GM21423 (cell line): ENCODE measurements around the gene PPHLN1.
A peak's percentile ranks its signal among the peaks of the same experiment; 100 is the strongest.
"Not testable (repeated sequence)": the region's sequence is repeated elsewhere in the genome, so short reads cannot be mapped to it uniquely, and the experiment has no call there.

ENCODE experiments used
- ATAC-seq: cut with Tn5 transposase; IDR thresholded peaks from one replicate; pipeline ENCODE4 v1.9.1; 2021; ENCODE audit warnings: mild to moderate bottlenecking, moderate library complexity; ENCODE audit not compliant: unreplicated experiment

Gene PPHLN1

DNA sequence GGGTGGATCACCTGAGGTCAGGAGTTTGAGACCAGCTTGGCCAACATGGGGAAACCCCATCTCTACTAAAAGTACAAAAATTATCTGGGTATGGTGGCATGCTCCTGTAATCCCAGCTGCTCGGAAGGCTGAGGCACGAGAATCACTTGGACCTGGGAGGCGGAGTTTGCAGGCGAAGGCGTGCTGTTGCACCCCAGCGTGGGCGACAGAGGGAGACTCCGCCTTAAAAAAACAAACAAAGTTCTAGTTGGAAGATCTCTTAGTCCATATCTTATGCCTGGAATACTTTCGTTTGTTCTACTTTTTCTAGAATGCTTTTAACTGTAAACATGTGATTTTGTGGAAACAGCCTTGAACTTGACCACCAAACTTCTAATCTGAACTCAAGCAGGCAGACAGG, 38.7 kb downstream of the PPHLN1 start:
- no peak for ATAC-seq

- no peak for ATAC-seq
Measured at GRCh38 chr12:42365486-42365885, 39.5 kb downstream of the PPHLN1 start.

- ATAC-seq = no peak
Measured at GRCh38 chr12:42370013-42370412, 44.0 kb downstream of the PPHLN1 start.

- peak; percentile 90 for ATAC-seq
Measured at GRCh38 chr12:42372154-42372791, 46.3 kb downstream of the PPHLN1 start.

DNA sequence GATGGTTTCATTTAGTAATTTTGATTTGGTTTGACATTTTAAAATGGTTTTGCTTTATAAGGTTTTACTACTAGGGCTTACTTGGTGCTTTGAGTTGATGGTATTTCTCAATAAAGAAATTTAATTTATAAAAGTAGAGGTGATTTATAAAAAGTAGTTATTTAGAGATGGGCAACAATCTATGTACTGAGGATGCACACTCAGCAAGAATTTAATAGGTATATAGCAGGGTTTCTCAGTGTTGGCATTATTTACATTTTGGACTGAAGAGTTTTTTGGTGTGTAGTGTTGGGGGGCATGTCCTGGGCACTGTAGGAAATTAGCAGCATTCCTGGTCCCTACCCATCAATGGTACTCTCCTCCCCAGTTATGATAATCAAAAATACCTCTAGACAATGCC, 47.7 kb downstream of the PPHLN1 start:
- ATAC-seq = peak; percentile 6

DNA sequence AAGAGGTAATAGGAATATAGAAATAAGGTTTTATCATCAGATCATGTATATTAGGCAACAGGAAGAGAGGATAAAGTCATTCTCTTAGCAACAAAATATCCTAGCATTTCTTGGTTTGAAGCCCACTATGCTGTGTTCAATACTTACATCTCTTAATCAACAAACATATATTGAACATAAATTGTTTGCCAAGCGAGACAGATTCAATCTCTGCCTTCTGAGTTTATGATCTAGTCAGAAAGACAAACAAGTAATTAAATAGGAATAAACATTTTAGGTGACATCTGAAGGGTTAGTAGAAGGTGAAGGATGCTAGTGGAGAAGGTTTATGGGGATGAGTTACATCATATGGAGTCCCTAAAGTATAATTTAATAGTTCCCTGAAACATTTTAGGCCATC, 54.8 kb downstream of the PPHLN1 start:
- ATAC-seq = no peak

DNA sequence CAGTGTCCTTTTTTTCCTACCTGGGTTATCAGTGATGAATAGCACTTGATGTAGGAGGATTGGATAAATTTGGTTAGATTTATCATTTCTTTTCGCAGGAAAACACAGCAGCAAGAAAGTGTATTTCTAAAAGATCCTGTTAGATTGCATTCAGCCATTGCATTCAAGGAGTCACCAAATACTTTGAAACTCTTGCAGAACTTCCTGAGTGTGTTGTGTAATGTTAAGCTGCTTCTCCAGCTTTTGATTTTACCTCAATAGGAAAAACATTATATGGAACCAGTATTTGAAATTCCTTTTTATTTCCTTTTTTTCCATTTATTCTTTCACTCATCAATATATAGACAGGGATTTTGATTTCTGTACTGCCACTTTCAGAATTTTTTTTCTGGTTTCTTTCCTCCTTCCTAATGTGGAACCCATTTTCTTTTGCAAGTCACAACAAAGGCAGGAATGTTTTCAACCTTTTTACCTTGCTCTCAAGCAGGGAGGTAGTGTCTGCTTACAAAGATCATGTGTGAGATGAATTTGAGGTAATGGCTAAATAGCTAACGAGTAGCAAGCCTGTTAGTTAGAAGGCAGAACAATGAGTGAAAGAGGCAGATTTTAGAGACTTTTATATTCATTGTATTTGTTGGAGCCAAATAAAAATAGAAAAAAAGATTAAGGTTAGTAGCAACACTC, 56.2 kb downstream of the PPHLN1 start:
- ATAC-seq = no peak

- no peak for ATAC-seq
Measured at GRCh38 chr12:42385326-42385841, 59.4 kb downstream of the PPHLN1 start.

DNA sequence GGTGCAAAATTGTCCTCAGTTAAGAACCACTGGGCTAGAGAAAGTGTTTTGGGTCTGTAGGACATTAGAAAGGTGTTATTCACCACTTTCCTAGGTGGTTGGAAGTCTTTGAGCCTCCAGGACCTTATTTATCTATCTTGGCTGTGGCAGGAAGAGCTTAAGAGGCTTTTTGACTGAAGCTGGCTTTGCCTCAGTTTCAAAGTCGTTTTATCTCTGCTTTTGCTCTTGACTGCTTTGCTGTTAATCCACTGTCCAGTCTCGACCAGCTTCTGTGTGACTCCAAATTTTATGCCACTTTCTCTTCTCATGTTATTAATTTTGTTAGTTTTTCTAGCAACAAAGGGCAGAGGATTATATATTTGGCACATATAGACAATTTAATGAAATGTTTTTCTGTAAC, 60.3 kb downstream of the PPHLN1 start:
- ATAC-seq = no peak

- ATAC-seq = not testable (repeated sequence)
Measured at GRCh38 chr12:42388086-42388485, 62.1 kb downstream of the PPHLN1 start.

DNA sequence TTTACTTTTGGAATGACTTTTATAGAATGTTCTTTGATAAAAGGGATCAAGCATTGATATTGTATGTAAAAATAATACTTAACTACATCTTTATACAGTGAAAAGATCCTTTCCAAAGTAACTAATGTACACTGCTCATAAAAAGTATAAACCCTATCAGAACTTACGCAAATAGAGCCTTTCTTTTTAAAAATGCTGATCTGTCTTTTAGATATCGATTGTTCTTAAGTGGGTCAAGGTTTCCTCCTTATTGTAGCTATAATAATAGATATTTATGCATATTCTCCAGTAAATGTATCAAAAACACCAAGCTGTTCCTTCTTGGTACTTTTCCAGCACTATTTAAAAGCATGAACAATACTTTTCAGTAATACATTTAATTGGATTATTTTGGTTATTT, 68.5 kb downstream of the PPHLN1 start:
- ATAC-seq = no peak

DNA sequence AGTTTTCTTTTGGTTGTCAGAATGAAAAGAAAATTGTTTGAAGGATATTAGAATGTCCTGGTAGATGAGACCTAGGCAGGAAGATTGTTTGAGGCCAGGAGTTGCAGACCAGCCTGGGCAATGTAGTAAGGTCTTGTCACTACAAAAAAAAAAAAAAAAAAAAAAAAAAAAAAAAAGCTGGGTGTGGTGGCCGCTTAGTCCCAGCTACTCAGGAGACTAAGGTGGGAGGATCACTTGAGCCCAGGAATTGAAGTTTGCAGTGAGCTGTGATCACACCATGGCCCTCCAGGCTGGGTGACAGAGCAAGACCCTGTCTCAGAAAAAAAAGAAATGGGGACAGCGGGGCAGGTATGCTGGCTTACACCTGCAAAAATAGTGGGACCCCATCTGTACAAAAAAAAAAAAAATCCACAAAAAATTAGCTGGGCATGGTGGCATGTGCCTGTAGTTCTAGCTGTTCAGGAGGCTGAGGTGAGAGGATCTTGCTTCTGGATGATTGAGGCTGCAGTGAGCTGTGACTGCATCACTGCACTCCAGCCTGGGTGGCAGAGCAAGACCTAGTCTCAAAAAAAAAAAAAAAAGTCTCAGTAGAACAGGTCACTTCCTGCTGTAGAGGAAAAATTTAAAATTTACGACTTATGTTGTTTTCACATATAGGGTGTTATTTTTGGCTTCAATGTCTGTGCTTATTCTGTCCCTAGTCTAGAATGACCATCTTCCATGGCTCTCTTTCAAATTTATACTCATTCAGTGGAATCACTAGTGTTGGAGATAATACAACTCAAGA, 70.7 kb downstream of the PPHLN1 start:
- ATAC-seq = no peak

DNA sequence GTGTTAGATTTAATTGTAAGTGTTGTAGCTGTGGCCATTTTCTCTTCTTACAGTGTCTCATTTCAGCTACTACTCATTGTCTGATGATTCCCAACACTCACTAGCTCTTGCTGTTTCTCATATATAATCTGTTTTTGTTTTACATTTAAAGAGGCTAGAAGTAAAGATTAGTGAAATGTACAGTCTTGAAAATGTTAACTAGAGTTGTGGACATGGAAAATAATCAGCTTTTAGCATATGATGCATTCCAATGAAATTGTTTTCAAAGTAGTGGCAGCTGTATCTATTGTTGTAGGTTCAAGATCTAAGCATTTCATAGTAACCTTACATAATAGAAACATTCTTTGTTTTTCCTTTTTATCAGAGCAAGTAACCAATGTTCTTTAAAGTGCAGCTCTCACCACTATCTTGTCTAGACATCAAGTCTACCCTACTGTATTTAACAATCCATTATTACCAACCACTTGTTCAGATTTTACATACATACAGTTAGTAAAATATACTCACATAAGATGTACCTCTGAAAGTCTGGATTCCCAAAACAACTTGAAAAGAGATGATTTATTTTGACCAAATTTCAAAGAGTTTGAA, 76.9 kb downstream of the PPHLN1 start:
- no peak for ATAC-seq

GRCh38 chr12:42407306-42407705, 81.3 kb downstream of the PPHLN1 start:
- ATAC-seq = no peak

- ATAC-seq = no peak
Measured at GRCh38 chr12:42409471-42409870, 83.5 kb downstream of the PPHLN1 start.

GRCh38 chr12:42410340-42410739, 84.4 kb downstream of the PPHLN1 start:
- no peak for ATAC-seq

DNA sequence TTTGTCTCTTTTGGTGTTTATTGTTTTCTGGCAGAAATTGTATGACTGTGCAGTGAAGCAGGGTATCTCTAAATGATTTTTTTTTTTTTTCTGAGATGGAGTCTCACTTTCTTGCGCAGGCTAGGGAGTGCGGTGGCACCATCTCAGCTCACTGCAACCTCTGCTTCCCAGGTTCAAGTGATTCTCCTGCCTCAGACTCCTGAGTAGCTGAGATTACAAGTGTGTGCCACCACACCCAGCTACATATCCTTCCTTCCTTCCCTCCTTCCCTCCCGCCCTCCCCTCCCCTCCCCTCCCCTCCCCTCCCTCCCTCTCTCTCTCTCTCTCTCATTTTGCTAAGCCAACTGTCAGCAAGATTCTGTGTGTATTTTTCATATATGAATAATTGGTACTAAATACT, 94.4 kb downstream of the PPHLN1 start:
- ATAC-seq = no peak

- peak; percentile 84 for ATAC-seq
Measured at GRCh38 chr12:42421844-42422779, 96.1 kb downstream of the PPHLN1 start.

DNA sequence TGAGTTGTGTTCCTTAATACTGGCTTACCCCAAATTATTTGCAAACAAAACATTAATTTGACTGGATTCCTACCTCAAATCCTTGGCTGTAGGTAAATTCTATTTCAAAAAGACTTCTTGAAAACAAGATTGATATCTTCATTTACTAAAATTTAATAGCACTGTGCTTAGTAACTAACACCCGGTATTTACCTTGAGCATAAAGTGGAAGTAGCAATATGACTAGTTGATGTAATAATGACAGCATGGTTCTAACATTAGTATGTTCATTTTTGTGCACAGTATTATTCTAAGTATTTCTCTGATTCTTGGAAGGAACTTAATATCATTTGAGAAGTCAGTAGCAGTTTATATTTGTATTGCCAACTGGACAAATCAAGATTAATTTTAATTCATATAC, 96.8 kb downstream of the PPHLN1 start:
- ATAC-seq = no peak

GRCh38 chr12:42426746-42427145, 100.8 kb downstream of the PPHLN1 start:
- ATAC-seq = no peak
